Breast epithelium (tissue), 3 donors: Measurements from ENCODE around the gene SLC4A11.

ENCODE experiments used
- POLR2A ChIP-seq: fragments of 450-650 bp; IDR thresholded peaks from one replicate; pipeline ENCODE4 v1.6.1; 2016; ENCODE audit warnings: antibody characterized with exemption, mild to moderate bottlenecking, moderate library complexity
- POLR2AphosphoS5 ChIP-seq, 3 donors: sonication (generic); formaldehyde crosslinking; IDR thresholded peaks; one replicate each; pipeline ENCODE4 v1.6.1; 2017; ENCODE audit warnings: antibody characterized with exemption in 3 of 3
- TF ChIP-seq, protein P1 (sequence below), 3 donors: fragments of 450-650 bp; IDR thresholded peaks; one replicate each; pipeline ENCODE4 v1.5.1; 2016 to 2017; ENCODE audit warnings: antibody characterized with exemption in 3 of 3, mild to moderate bottlenecking in 3 of 3, moderate library complexity in 3 of 3

DNA sequence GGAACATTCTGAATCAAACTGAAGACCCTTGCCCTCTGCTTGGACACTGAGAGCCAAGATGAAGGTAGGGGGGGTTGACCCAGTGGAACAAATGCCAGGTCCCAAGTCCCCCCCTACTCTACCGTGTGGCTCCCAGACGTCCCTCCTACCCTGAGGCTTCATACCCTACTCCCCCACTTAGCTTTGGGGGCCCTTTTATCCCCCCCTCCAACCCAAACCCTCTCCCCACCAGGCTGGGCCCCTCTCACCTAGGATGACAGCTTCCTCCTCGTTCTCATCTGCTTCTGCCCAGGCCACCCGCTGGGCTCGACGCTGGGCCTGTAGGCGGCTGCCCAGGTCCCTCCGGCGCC, 36.0 kb downstream of the SLC4A11 start:
- TF ChIP-seq, protein P1, sequence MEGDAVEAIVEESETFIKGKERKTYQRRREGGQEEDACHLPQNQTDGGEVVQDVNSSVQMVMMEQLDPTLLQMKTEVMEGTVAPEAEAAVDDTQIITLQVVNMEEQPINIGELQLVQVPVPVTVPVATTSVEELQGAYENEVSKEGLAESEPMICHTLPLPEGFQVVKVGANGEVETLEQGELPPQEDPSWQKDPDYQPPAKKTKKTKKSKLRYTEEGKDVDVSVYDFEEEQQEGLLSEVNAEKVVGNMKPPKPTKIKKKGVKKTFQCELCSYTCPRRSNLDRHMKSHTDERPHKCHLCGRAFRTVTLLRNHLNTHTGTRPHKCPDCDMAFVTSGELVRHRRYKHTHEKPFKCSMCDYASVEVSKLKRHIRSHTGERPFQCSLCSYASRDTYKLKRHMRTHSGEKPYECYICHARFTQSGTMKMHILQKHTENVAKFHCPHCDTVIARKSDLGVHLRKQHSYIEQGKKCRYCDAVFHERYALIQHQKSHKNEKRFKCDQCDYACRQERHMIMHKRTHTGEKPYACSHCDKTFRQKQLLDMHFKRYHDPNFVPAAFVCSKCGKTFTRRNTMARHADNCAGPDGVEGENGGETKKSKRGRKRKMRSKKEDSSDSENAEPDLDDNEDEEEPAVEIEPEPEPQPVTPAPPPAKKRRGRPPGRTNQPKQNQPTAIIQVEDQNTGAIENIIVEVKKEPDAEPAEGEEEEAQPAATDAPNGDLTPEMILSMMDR (IDR thresholded peaks at IDR 0.05), result no peak
- TF ChIP-seq POLR2A (no peak), POLR2AphosphoS5 (IDR thresholded peaks at IDR 0.05) (no peak)
